Choroid plexus epithelial cell (primary cell): ENCODE results near the gene TSC22D2.

Source experiments
- DNase-seq: peaks from one replicate; pipeline ENCODE4 v3.0.0-alpha.2; 2010; ENCODE audit warnings: low read depth
- H3K4me3 ChIP-seq: 2 replicates; pipeline ENCODE4 v1.5.1; 2011; ENCODE audit warnings: low read depth, mild to moderate bottlenecking, control low read depth, low read length, moderate library complexity
- CTCF ChIP-seq: conservative IDR thresholded peaks from 2 replicates; pipeline ENCODE4 v1.5.1; 2011; ENCODE audit warnings: low read depth, mild to moderate bottlenecking, control low read depth, inconsistent platforms, low read length, moderate library complexity

TSC22D2 gene

DNA sequence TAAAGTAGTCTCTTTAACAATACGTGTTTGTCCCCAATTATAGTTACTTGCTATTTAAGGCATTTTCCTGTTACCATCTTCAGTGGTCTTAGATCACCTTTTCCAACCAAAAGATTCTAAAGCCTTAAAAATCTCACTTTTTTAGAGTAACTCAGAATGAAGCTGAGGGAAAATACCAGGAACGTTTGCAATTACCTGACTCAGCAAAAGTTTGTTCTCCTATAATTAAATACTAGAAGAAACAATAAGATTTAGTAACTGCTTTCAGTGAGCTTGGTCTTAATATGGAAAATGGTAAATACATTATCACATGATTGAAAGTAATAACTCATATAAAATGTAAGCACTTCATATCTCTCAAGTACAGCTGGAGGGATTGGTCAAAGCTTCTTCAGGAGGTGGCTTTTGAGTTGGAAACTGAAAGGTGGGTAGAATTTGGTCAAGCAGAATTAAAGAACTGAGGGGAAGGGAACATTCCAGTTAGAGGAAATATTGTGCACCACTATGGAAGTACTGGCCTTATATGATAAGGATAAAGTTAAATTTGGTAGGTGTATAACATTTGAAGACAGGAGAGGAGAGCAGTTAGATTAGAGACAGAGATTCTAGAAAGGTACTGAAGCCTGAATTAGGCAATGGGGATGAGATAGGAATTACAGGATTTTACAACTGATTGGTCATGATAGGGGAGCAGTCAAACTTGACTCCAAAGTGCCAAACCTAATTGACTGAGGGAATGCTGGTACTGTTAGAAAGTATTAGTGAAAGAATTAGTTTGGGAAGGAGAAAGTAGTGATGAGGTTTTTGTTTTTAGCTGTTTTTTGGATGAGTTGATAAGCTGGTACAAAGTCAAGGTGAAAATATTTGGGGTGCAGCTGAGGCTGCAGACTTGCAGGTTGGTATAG is 21.9 kb downstream of the TSC22D2 start:
- TF ChIP-seq CTCF, result no peak

DNA sequence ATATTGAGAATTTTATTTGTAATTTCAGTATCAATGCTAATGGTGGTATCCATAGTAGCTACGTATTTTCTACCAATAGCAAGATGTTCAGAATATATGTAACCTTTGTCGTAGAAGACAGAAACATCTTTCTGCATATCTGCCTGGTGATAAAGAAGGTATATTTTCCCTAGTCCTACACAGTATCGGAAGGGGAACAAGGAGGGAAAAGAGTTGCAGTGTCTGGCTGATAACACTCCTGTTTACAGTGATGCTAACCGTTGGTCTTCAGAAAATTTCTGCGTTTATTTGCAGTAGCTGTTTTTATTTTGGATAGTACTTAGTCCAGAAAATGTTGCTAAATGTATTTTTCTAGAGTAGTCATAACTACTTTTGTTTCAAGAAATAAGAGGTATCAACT is 25.2 kb downstream of the TSC22D2 start:
- no peak overlapping the region for H3K4me3 ChIP-seq
- TF ChIP-seq CTCF, result no peak
- no peak for DNase-seq

More for the DNA sequence above, 21.9 kb downstream of the TSC22D2 start:
- DNase-seq, result no peak
- no peak overlapping the region for H3K4me3 ChIP-seq

GRCh38 chr3:150434234-150434633 is 26.1 kb downstream of the TSC22D2 start:
- no peak overlapping the region for H3K4me3 ChIP-seq
- no peak for DNase-seq
- TF ChIP-seq CTCF, result no peak

GRCh38 chr3:150436161-150436560 is 28.1 kb downstream of the TSC22D2 start:
- DNase-seq, result no peak
- H3K4me3 ChIP-seq, result no peak overlapping the region

GRCh38 chr3:150439657-150440056 is 31.6 kb downstream of the TSC22D2 start:
- no peak overlapping the region for H3K4me3 ChIP-seq
- no peak for TF ChIP-seq CTCF

More at GRCh38 chr3:150436161-150436560, 28.1 kb downstream of the TSC22D2 start:
- no peak for TF ChIP-seq CTCF

DNA sequence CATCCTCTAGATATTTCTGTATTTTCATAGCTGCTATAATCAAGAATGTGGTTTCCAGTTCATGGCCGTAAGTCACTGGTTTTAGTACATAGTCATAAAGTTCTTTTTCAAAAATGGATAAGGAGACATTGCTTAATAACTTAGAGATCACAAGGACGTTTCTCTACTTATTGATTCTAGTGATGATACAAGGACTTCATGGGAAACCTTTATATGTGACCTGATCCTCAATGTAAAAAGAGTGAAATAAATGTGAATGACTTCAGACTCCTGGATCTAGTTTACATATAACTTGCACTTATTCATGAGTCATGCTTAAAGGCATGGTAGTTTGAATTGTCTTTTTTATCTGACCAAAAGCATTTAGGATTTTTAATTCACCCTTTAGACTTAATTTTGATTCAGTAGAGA is 35.2 kb downstream of the TSC22D2 start:
- DNase-seq, result peak; percentile 64
- TF ChIP-seq CTCF, result no peak
- no peak overlapping the region for H3K4me3 ChIP-seq

More at GRCh38 chr3:150439657-150440056, 31.6 kb downstream of the TSC22D2 start:
- peak; percentile 38 for DNase-seq

DNA sequence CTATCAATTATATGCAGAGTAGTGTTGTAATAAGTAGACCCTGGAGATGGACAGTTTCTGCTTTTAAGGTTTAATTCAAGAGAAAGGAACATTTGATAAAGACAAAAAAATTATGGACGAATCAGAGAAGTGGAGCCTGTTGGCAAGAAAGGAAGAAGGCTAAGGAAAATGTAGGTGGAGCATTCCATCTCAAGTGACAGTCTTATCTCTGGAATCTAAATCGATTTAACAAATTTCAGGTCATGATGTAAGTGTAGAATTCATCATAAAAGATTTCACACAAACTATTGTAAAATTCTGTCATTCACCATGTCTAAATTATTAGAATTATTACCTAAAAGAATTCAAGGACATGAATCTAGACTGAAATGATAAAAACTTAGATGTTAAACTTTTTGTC is 36.3 kb downstream of the TSC22D2 start:
- DNase-seq, result no peak
- no peak for TF ChIP-seq CTCF
- H3K4me3 ChIP-seq, result no peak overlapping the region
